HEK293T (cell line): ENCODE measurements around the gene BAZ2A.

Experiments
- L3MBTL2 ChIP-seq: fragments of 450-650 bp; conservative IDR thresholded peaks from 2 replicates; pipeline ENCODE4 v1.6.1; 2016; ENCODE audit warnings: mild to moderate bottlenecking
- SP1 ChIP-seq: fragments of 450-650 bp; IDR thresholded peaks from 2 replicates; pipeline ENCODE4 v1.6.1; 2017
- SUZ12 ChIP-seq: fragments of 450-650 bp; IDR thresholded peaks from 2 replicates; pipeline ENCODE4 v1.6.1; 2016; ENCODE audit warnings: mild to moderate bottlenecking

DNA sequence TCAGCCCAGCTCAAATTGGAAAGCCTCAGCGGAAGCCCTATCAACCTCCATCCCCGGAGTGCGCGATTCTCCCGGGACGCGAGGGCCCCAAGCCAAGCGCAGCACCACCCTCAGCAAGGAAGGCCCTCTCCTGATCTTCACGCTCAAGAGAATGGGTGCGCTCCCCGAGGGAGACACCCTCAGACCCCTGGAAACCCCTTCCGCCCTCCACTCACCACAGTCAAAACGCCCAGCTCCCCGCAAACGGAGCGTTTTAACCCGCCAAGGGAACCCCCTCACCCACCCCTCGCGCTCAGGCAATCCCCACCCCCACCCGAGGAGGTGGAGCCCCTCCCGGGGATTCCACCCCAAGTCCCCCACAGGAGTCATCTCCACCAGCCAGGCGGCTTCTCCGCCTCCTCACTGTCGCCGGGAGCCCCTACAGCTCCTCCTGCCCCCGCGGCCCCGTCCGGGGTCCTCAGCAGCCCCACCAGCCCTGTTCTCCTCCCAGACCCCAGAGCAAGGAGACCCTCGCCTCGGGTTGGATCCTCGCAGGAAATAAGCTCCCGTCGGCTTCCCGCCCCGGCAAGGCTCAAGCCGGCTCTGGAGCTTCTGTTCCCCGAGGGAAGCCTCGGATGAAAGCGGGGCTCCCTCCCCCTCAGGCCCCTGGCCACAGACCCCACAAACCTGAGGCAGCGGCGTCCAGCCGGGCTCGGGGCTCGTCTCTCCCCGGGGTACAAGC lies 507 bp downstream of the BAZ2A start:
- TF ChIP-seq L3MBTL2 (no peak), SP1 (no peak), SUZ12 (no peak)
